Stimulated activated CD4-positive, alpha-beta T cell treated with anti-CD3 and anti-CD28 coated beads, Interleukin-2, amount 100 ng/mL, for 48 hours (primary cell): ENCODE data around the gene GNRH2.
"Not testable (repeated sequence)": the region's sequence is repeated elsewhere in the genome, so short reads cannot be mapped to it uniquely, and the experiment has no call there.

Source experiments
- DNase-seq, 2 donors: peaks; one replicate each; pipeline ENCODE4 v3.0.0-alpha.2; 2020

The GNRH2 gene

DNA sequence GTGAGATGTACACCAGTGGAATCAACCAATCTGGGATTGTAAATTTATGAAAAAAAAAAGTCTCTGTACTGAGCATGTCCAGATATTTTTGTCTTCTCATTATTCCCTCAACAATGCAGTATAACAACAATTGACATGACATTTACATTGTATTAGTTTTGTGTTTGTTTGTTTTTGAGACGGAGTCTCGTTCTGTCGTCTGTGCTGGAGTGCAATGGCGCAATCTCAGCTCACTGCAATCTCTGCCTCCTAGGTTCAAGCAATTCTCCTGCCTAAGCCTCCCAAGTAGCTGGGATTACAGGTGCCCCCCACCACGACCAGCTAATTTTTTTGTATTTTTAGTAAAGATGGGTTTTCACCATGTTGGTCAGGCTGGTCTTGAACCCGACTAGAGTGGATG, 31.9 kb downstream of the GNRH2 start:
- not testable (repeated sequence) for DNase-seq

DNA sequence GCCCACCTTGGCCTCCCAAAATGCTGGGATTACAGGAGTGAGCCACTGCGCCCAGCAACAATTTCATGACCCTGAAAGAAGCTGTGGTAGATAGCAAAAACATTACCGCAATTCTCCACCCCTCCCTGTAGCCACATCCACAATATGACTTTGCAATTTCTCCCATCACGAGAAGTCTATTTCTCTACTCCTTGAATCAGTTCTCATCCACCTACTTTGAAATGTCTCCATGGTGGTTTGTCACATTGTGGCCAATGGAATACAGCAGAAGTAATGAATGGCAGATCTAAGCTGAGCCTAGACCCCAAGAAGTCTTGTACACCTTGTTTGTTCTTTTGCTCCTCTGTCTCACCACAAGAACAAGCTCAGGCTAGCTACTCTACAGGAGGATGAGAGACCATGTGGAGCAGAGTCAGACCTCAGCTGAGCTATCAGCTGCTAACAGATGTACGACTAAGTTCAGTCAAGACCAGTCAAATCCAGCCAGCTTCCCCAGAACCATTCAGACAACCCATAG, 34.3 kb downstream of the GNRH2 start:
- DNase-seq: no peak

DNA sequence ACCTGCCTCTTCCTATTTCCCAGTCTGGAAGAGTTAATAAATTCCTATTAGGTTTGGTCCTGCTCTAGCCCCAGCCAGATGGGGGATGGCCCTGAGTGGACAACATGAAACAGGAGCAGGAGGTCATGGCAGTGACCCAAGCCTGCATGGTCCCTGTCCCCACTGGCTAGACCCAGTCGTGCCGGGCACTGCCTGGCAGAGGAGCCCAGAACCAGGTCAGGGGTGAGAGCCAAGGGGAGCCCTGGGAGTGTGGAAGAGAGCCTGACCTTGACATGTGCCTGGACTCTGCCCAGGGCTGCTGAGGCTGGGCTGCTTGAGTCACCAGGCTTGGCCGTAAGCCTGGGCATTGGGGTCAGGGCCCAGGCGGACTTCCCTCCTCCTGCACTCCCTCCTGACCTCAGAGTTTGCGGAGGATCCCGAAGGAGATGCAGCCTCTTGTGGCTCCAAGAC, 37.5 kb downstream of the GNRH2 start:
- no peak for DNase-seq

DNA sequence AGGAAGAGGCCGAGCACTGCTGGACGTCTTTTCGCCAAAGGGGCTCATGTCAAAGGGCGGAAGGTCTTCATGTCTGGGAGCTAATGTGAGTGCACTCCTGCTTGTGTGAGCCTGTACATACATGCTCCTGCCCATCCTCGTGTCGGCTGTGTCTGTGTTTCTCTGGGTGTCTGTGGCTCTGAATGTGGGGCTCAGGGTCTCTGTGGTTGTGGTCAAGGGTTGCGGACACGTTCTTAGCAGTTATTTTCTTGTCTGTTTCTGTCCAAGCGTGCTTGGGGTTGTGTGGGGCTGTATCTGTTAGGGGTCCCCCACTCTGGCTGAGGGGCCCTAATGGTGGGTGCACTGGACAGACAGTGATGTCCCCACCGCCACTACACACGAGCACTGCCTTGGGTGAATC, 38.2 kb downstream of the GNRH2 start:
- DNase-seq: no peak

DNA sequence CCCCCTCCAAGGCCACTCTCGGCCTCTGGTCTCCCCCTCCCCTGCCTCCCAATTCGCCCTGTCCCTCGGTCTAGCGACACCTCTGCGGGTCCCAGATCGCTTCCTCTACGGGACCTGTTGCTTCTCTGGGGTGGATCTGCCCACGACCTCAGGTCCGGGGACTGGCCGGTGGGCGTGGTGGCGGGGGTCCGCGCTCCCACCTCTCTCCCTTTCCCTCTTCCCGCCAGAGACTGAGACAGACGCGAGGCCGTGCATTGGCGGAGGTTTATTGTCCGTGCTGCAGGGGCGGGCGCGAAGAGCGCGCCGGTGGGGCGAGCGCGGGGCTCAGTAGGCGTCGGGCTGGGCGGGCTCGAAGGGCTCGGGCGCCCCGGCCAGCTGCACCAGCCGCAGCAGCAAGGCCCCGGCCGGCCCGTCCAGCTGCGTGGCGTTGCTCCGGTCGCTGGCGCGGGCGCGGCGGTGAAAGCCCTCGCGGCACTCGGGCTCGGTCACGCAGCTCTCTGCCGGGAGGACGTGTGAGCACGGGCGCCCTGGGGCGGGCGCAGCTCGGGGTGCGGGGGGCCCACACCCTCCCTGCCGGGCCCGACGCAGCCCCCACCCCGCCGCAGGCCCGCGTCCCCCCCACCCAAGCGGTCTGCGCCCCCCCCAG, 39.0 kb downstream of the GNRH2 start:
- no peak for DNase-seq

DNA sequence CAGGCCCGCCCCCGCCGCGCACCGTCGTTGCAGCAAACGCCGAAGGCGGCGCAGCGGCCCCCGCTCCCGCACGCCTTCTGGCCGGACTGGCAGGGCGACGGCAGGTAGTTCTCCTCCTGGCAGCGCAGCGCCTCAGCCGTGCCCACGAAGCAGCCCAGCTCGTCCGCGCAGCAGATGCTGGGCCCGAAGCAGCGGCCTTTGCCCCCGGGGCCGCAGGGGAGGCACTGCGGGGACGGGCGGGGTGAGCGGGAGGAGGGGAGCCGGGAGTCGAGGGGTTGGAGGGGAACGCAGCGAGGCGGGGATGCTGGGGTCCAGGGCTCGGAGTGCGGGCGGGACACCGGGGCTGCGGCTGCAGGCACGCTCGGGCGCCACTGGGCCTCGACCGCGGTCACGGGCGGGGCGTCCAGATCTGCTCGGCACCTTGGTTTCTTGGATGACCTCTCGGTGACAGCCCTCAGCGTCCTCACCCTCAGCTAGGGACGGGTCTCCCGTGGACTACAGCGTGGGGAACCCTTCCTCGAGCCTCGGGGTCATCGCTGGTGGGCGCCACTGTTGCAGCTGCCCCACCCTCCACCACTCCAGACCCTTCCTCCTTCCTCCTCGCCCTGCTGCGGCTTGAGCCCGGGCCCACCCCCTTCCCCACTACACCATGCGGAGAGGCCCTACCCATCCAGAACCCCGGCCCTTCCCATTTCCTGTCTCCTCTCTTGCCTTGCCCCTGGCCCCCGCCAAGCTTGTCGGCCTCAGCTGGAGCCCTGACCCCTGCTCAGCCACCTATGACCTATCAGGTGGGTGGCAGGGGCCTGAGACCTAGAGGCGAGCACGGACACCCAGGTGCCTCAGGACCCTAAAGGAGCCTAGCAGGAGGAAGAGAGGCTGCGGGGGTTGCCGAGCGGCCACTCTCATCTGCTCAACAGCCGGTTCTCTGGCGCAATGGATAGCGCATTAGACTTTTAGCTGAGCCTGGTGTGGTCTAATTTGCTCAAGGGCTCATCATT, 39.8 kb downstream of the GNRH2 start:
- no peak for DNase-seq

DNA sequence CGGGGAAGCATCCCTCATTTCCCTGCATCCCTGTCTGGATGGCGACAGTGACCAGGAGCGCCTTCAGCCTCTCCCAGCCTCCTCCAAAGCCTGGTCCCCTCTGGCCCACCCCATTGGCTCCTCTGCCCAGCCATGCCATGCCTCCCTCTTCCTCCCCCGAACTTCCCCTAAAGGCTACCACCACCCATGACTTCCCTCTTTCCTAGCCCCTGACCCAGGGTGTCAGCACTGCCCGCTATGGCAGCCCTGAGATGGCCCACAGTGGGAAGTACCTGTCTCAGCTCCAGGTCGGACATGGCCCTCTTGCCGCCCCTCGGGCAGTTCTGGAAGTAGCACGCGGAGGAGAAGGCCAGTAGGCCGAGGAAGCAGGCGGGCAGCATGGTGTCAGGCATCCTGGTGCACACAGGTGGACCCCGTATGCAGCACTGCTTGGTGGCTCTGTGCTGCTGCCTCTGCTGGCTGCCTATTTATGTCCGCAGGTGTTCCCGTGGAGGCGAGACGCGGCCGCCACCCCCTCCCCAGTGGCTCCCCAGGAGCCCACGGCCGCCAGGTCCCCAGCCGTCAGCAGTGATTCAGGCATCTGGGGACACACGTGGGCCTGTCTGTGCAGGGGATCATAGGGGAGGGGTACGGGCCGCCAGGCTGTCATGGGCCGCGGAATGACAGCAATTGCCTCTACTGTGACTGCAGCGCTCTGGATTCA, 41.0 kb downstream of the GNRH2 start, which contains the start of gene AVP:
Gene AVP, minus strand, starts transcription at position 442 of the 703 bp plus-strand sequence. Its CDS starts 50 bp downstream, at position 392.
- DNase-seq: no peak

DNA sequence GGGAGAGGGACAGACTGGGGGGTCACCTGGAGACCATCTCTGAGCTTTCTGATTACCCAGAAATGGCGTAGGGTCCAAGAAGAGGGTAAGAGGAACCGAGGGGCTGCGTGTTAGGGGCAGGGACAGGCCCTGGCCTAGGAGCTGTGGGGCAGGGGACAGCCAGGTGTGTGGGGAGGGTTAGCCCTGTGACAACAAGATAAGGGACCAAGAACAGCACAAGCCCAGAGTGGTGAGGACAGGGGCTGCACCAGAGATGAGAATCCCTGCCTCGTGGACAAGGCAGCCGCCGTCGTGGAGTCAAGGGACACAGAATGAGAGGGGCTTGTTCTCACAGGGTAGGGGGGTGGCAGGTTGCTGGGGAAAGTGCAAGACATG, 41.6 kb downstream of the GNRH2 start:
- no peak for DNase-seq

DNA sequence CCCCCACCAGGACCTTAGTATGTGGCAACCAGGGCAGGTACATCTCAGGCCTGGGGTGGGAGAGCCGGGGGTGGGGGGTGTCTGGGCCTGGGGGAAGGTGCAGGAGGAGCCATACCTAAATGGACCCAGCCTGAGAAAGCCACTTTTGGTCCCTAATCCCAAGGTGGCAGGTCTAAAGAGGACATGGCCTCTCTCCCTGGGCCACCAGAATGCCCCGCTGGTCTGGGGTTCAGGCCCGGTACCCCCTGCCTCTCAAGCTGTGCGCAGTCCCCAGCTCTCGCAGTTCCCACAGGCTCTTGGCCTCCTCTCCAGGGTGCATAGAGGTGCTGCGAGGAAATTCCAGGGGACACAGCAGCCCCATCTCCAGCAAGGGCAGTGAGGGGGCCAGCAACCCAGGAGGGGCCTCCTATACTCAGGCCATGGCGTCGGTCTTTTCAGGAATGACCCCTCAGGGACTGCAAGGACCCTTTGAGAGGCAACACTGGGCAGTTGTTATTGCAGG, 42.2 kb downstream of the GNRH2 start:
- no peak for DNase-seq

DNA sequence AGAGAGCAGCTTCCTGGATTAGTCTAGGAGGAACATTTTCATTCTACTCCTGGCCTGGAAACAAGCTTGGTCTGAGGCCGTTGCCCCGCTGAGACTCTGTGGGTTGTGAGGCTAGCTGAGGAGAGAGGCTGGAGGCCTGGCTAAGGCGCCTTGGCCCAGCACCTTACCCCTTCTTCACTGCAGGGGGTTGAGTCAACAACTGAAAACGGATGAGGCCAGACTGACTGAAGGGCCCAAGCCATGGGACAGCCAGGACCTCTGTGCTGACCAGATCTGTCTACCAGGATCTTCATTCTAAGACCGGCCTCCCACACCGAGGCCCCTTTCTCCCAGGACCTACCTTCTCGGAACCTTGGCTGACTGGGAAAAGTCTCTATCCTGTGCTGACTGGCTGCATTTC, 44.6 kb downstream of the GNRH2 start:
- no peak for DNase-seq

DNA sequence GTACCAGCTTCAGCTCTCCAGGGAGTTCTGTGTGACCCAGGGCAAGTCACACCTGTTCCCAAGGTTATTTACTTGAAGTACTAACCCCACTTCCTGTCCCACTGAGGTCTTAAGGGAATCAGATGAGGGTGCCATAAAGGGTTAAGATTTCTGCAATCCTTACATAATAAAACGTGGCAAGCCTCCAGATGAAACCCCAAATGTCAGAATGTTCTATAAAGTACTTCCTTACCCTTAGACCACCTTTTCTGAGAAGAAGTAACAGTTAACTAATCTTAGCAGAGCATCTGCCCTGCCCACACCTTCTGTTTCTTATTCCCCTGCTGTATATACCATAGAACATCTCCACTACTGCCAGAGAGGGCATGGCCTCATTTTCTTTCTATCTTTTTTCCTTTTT, 47.1 kb downstream of the GNRH2 start:
- no peak for DNase-seq

DNA sequence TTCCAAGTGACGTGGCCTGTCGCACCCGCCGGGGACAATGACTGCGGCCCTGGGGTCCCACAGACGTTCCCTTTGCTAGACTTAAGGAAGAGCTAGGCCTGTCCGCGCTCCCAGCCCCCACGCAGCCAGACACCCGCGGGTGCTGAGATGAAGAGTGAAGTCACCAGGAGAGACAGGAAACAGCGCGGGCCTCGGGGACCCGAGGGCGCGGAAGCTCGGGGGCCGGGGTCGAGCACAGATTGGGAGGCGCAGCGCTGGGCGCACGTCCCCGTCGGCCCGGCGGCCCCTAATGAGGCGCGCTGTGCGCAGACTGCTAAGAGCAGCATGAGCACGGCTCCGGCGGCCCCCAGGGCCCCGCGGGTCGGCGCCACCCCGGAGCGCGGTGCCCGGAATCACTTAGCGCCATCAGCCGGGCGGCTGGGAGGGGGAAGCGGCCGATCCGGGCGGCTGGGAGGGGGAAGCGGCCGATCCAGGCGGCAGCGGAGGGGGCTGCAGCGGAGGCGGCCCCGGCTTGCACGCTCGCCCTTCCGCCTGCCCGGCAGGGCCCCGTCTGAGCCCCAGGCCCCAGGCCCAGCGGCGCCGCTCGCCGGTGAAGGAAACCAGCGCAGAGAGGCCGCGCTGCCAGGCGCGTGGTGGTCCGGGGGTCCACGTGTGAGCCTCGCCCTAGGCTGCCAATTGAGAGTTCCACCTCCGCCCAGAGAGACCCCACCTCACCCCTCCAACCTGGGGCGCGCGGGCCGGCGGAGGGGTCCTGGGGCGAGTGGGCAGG, 49.4 kb downstream of the GNRH2 start:
- DNase-seq: peak in 1 of 2 donors; percentile 34

DNA sequence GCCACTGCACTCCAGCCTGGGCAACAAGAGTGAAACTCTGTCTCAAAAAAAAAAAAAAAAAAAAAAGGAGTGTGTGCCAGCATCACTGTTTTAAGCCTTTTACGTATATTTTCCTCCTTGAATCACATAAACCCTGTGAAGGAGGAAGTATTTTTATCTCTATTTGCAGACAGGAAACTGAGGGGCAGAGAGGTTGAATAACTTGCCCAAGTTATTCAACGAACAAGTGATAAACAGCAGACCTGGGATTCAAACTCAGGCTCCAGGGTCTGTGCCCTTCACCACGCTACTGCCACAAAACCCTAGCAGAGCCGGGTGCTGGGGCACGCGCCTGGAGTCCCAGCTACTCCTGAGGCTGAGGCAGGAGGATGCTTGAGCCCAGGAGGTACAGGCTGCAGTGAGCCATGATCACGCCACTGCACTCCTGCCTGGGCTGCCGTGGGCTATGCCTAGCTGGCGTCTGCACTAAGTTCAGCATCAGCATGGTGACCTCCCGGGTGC, 50.5 kb downstream of the GNRH2 start:
- no peak for DNase-seq

DNA sequence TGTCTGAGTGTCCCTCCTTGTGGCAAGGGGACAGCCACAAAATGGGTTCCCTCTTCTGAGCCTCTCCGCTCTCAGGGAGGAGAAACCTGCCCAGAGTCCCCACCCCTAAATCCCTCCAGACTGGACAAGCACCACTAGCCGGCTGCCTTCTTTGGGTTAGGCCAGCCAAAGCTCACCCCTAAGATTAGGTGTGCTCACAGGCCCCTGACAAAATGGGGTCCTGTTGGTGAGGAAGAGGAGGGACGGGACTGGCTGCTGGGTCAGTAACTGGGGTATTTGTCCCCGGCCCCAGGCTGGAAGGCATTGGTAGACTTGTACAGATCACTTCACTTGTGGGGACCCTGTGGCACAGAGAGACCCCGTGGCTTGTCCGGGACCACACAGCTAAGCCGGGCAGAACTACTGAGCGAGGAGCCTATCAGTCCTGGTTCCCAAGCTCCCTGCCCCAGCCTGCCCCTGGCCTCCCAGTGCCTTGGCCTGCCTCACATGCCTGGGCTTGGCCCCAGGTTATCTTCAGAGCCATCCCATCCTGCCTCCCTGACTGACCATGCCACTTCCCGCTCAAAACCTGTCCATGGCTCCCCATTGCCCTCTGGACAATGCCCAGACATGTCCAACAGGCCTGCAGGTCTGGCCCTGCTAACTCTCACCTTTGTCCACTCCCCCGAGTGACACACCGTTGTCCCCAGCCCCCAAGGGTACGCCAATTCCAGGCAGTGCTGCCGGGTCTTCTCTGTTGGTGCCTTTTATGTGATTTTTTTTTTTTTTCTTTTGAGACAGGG, 51.6 kb downstream of the GNRH2 start:
- DNase-seq: no peak
